SU-DHL-6 (cell line): ENCODE data around the gene ZDHHC19.

Experiments
- CTCF ChIP-seq: fragments of 200-600 bp; sonication (generic); IDR thresholded peaks from one replicate; pipeline ENCODE4 v1.5.1; 2017; ENCODE audit warnings: antibody characterized with exemption, mild to moderate bottlenecking, low read length, moderate library complexity; ENCODE audit not compliant: insufficient read depth, poor library complexity, severe bottlenecking
- EZH2phosphoT487 ChIP-seq: fragments of 200-600 bp; sonication (generic), shearing (Covaris generic); conservative IDR thresholded peaks from 2 replicates; pipeline ENCODE4 v1.6.1; 2018; ENCODE audit warnings: mild to moderate bottlenecking, antibody characterized with exemption, low read length, moderate library complexity, mixed read lengths

DNA sequence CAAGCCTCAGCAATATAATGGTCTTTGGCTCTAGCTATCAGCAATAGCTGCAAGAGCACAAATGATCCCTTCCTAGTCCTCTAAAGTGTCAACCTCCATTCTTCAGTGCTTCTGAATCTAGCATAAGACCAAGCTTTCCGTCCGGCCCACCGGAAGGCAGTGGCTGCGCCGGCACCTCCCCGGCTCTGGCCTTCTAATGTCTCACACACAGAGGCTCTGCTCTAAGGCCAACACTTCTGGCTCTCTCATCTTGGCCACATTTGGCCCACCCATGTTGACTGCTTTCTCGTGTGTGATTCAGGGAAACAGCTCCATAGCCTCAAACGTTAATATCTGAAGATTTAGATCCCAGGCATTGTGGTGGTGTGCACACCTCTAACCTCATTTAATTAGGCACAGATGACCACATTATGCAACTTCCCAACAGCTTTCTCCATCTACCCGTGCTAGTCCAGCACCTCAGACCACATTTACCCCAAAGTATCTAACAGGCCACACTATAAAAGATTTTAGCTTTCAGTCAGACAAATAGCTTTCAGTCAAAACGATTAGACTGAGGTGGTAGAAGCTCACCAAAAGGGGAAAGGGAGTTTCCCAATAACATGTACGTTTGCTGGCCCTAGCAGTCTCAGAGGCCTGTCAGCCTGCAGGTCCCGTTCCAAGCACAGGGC is 24.4 kb upstream of the ZDHHC19 start:
- no peak for TF ChIP-seq CTCF
- TF ChIP-seq EZH2phosphoT487 = no peak
